ENCODE measurements around the gene ATG4B. TPM values are rescaled to one million over a fixed set of nuclear protein-coding genes. Genes with fewer than 3 reads are reported as not detected.

ATG4B gene
- total and polyA plus RNA-seq, 2 of the 8 experiments (the other 6 are each of a cell fraction or from before 2014, with no cell fraction given) = 103 to 155 TPM

DNA sequence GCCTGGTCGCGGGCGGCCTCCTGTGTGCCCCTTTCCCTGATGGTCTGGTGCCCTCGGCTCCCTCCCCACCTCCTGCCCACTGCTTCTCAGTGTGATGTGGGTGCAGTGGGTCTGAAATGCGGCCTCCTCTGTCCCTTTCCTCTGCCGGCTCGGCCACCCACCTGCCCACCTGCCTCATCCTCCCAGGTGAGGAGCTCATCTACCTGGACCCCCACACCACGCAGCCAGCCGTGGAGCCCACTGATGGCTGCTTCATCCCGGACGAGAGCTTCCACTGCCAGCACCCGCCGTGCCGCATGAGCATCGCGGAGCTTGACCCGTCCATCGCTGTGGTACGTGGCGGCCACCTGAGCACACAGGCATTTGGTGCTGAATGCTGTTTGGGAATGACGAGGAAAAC, 30.9 kb downstream of the ATG4B start:
- Histone ChIP-seq H2BK5ac (ENCODE audit: low read depth, low read length) (no peak overlapping the region), H3K23ac (ENCODE audit: insufficient read length) (no peak overlapping the region), H3K27ac (ENCODE audit: low read depth, low read length) (no peak overlapping the region), H3K14ac (ENCODE audit: insufficient read length) (no peak overlapping the region), H3K4me1 (replicated peaks in 1 of 4; ENCODE audit: control insufficient read depth in 3 of 4, insufficient read depth in 4 of 4, low read length in 3 of 4) (no peaks in the 10 kb centered on the region), H3K79me1 (ENCODE audit: low read depth, low read length) (no peaks in the 10 kb centered on the region), H3K9ac (replicated peaks in 1 of 4; ENCODE audit: extremely low read depth in 1 of 4, low read depth in 3 of 4, low read length in 3 of 4) (no peak overlapping the region), H4K8ac (ENCODE audit: extremely low read depth, insufficient read depth, low read length) (no peak overlapping the region), H4K91ac (replicated peaks; ENCODE audit: insufficient read length, low read length) (no peak overlapping the region), H2BK20ac (ENCODE audit: low read length) (no peak overlapping the region), H2AFZ (ENCODE audit: low read length) (no peak overlapping the region), H2AK5ac (ENCODE audit: low read depth, low read length) (no peak overlapping the region), H3K27me3 (replicated peaks in 1 of 4; ENCODE audit: control insufficient read depth in 3 of 4, extremely low read depth in 1 of 4, insufficient read depth in 3 of 4, low read length in 3 of 4) (no peaks in the 10 kb centered on the region), H3K9me3 (ENCODE audit: insufficient read depth in 2 of 2, low read depth in 1 of 2, low read length in 1 of 2) (no peaks in the 10 kb centered on the region), H2BK15ac (ENCODE audit: low read length) (no peak overlapping the region), H3K4ac (replicated peaks; ENCODE audit: insufficient read length, low read depth, low read length) (no peak overlapping the region), H3K4me3 (ENCODE audit: extremely low read depth in 1 of 4, insufficient read depth in 2 of 4, low read depth in 3 of 4, low read length in 4 of 4) (no peak overlapping the region), H3K23me2 (ENCODE audit: low read depth, low read length) (no peaks in the 10 kb centered on the region), H3K79me2 (ENCODE audit: control insufficient read depth in 1 of 2, insufficient read depth in 2 of 2, low read length in 2 of 2) (no peaks in the 10 kb centered on the region), H3K18ac (ENCODE audit: extremely low read depth, low read length) (no peak overlapping the region), H3K56ac (replicated peaks; ENCODE audit: insufficient read length, low read depth, low read length) (no peak overlapping the region), H2BK120ac (replicated peaks; ENCODE audit: low read depth, low read length) (no peak overlapping the region), H2BK12ac (ENCODE audit: low read depth, low read length) (no peak overlapping the region), H3K4me2 (ENCODE audit: insufficient read depth in 1 of 2, low read depth in 2 of 2, low read length in 2 of 2) (no peak overlapping the region), H3K36me3 (ENCODE audit: control insufficient read depth in 2 of 4, insufficient read depth in 4 of 4, low read length in 3 of 4) (peaks cover 9 to 33% (median 22%) of the 10 kb centered on the region in 4 experiments), H4K5ac (ENCODE audit: insufficient read length, low read depth, low read length) (no peak overlapping the region), H4K20me1 (replicated peaks in 1 of 2; ENCODE audit: control insufficient read depth in 1 of 2, insufficient read depth in 2 of 2, low read length in 2 of 2) (peaks cover 3 to 8% of the 10 kb centered on the region in 2 experiments)
- no peak for DNase-seq (ENCODE audit: low read depth in 1 of 2, low spot score in 2 of 2)
- CTCF ChIA-PET (ENCODE audit: partially characterized antibody) = interaction anchor here (1.1 to 1.4 kb wide), 3 partner anchors 9 to 210 kb away, joined by 3 to 4 read pairs (median 3); no protein-coding TSS in a partner anchor
- POLR2A ChIA-PET (ENCODE audit: partially characterized antibody) = interaction anchor here (1.1 to 4.0 kb wide), 4 partner anchors 11 to 20 kb away, joined by 3 to 20 read pairs (median 4); partner anchors contain the start of gene DTYMK
- 94% methylated on average over 21 of the region's 21 CpGs; no CpG with 5 or more reads in 1 of the 2 experiments for WGBS, 2 experiments (ENCODE audit: extremely low coverage in 1 of 2, insufficient coverage in 1 of 2, insufficient read length in 1 of 2, insufficient replicate concordance in 2 of 2, low coverage in 1 of 2, low lambda C conversion rate in 2 of 2, missing lambda C conversion rate in 1 of 2)
- FAIRE-seq = no peak
- no peak for TF ChIP-seq CTBP2 (IDR thresholded peaks at IDR 0.05; ENCODE audit: borderline replicate concordance, insufficient read depth, insufficient read length, low read length)
- TF ChIP-seq BACH1 (IDR thresholded peaks at IDR 0.05; ENCODE audit: low read length) = no peak

Data from H1 (cell line).